ENCODE results near the gene FAH.
"Not testable (repeated sequence)": the region's sequence is repeated elsewhere in the genome, so short reads cannot be mapped to it uniquely, and the experiment has no call there.

The FAH gene

GRCh38 chr15:80118956-80119355 lies 33.8 kb upstream of the FAH start:
- H3K36me3 ChIP-seq (ENCODE audit: control insufficient read depth, insufficient read depth, low read length), result peaks cover 15% of the 10 kb centered on the region
- no peak for DNase-seq
- H3K27me3 ChIP-seq (replicated peaks; ENCODE audit: control insufficient read depth, insufficient read depth, low read length, poor library complexity, severe bottlenecking), result no peaks in the 10 kb centered on the region
- no peak overlapping the region for H3K4me3 ChIP-seq (ENCODE audit: insufficient read depth, low read depth, low read length, poor library complexity, severe bottlenecking)
- no peaks in the 10 kb centered on the region for H3K9me3 ChIP-seq (ENCODE audit: control insufficient read depth, low read length)
- H3K27ac ChIP-seq (ENCODE audit: insufficient read depth, low read length, poor library complexity, severe bottlenecking), result no peak overlapping the region
- H3K4me1 ChIP-seq (ENCODE audit: control insufficient read depth, insufficient read depth, low read length, poor library complexity, severe bottlenecking), result no peaks in the 10 kb centered on the region

- no peak for DNase-seq
- Histone ChIP-seq H3K27me3 (replicated peaks; ENCODE audit: control insufficient read depth, insufficient read depth, low read length, poor library complexity, severe bottlenecking) (no peaks in the 10 kb centered on the region), H3K36me3 (ENCODE audit: control insufficient read depth, insufficient read depth, low read length) (peaks cover 15% of the 10 kb centered on the region), H3K9me3 (ENCODE audit: control insufficient read depth, low read length) (no peaks in the 10 kb centered on the region), H3K4me1 (ENCODE audit: control insufficient read depth, insufficient read depth, low read length, poor library complexity, severe bottlenecking) (no peaks in the 10 kb centered on the region), H3K27ac (ENCODE audit: insufficient read depth, low read length, poor library complexity, severe bottlenecking) (no peak overlapping the region), H3K4me3 (ENCODE audit: insufficient read depth, low read depth, low read length, poor library complexity, severe bottlenecking) (no peak overlapping the region)
Observed at GRCh38 chr15:80120636-80121035, 32.2 kb upstream of the FAH start.

GRCh38 chr15:80121546-80121945 lies 31.3 kb upstream of the FAH start:
- Histone ChIP-seq H3K9me3 (ENCODE audit: control insufficient read depth, low read length) (no peaks in the 10 kb centered on the region), H3K27ac (ENCODE audit: insufficient read depth, low read length, poor library complexity, severe bottlenecking) (no peak overlapping the region), H3K4me3 (ENCODE audit: insufficient read depth, low read depth, low read length, poor library complexity, severe bottlenecking) (no peak overlapping the region), H3K27me3 (replicated peaks; ENCODE audit: control insufficient read depth, insufficient read depth, low read length, poor library complexity, severe bottlenecking) (no peaks in the 10 kb centered on the region), H3K36me3 (ENCODE audit: control insufficient read depth, insufficient read depth, low read length) (peaks cover 15% of the 10 kb centered on the region), H3K4me1 (ENCODE audit: control insufficient read depth, insufficient read depth, low read length, poor library complexity, severe bottlenecking) (no peaks in the 10 kb centered on the region)
- no peak for DNase-seq

GRCh38 chr15:80123034-80123433 lies 29.8 kb upstream of the FAH start:
- peaks cover 15% of the 10 kb centered on the region for H3K36me3 ChIP-seq (ENCODE audit: control insufficient read depth, insufficient read depth, low read length)
- DNase-seq, result no peak
- H3K27ac ChIP-seq (ENCODE audit: insufficient read depth, low read length, poor library complexity, severe bottlenecking), result no peak overlapping the region
- no peak overlapping the region for H3K4me3 ChIP-seq (ENCODE audit: insufficient read depth, low read depth, low read length, poor library complexity, severe bottlenecking)
- no peaks in the 10 kb centered on the region for H3K4me1 ChIP-seq (ENCODE audit: control insufficient read depth, insufficient read depth, low read length, poor library complexity, severe bottlenecking)
- H3K27me3 ChIP-seq (replicated peaks; ENCODE audit: control insufficient read depth, insufficient read depth, low read length, poor library complexity, severe bottlenecking), result no peaks in the 10 kb centered on the region
- H3K9me3 ChIP-seq (ENCODE audit: control insufficient read depth, low read length), result no peaks in the 10 kb centered on the region

GRCh38 chr15:80127253-80127652 lies 25.5 kb upstream of the FAH start:
- H3K27ac ChIP-seq (ENCODE audit: insufficient read depth, low read length, poor library complexity, severe bottlenecking); H3K9me3 ChIP-seq (ENCODE audit: control insufficient read depth, low read length); H3K4me1 ChIP-seq (ENCODE audit: control insufficient read depth, insufficient read depth, low read length, poor library complexity, severe bottlenecking); DNase-seq; H3K4me3 ChIP-seq (ENCODE audit: insufficient read depth, low read depth, low read length, poor library complexity, severe bottlenecking); H3K27me3 ChIP-seq (replicated peaks; ENCODE audit: control insufficient read depth, insufficient read depth, low read length, poor library complexity, severe bottlenecking): not testable (repeated sequence)
- peaks cover 12% of the 10 kb centered on the region for H3K36me3 ChIP-seq (ENCODE audit: control insufficient read depth, insufficient read depth, low read length)

- H3K4me3 ChIP-seq (ENCODE audit: insufficient read depth, low read depth, low read length, poor library complexity, severe bottlenecking), result no peak overlapping the region
- no peak overlapping the region for H3K27ac ChIP-seq (ENCODE audit: insufficient read depth, low read length, poor library complexity, severe bottlenecking)
- DNase-seq, result no peak
- H3K27me3 ChIP-seq (replicated peaks; ENCODE audit: control insufficient read depth, insufficient read depth, low read length, poor library complexity, severe bottlenecking), result no peaks in the 10 kb centered on the region
- H3K4me1 ChIP-seq (ENCODE audit: control insufficient read depth, insufficient read depth, low read length, poor library complexity, severe bottlenecking), result no peaks in the 10 kb centered on the region
- H3K36me3 ChIP-seq (ENCODE audit: control insufficient read depth, insufficient read depth, low read length), result peaks cover 12% of the 10 kb centered on the region
- H3K9me3 ChIP-seq (ENCODE audit: control insufficient read depth, low read length), result no peaks in the 10 kb centered on the region
Observed at GRCh38 chr15:80127911-80128310, 24.9 kb upstream of the FAH start.

- peaks cover 18% of the 10 kb centered on the region for H3K36me3 ChIP-seq (ENCODE audit: control insufficient read depth, insufficient read depth, low read length)
- H3K4me3 ChIP-seq (ENCODE audit: insufficient read depth, low read depth, low read length, poor library complexity, severe bottlenecking), result no peak overlapping the region
- no peak overlapping the region for H3K27ac ChIP-seq (ENCODE audit: insufficient read depth, low read length, poor library complexity, severe bottlenecking)
- DNase-seq, result no peak
- no peaks in the 10 kb centered on the region for H3K4me1 ChIP-seq (ENCODE audit: control insufficient read depth, insufficient read depth, low read length, poor library complexity, severe bottlenecking)
- H3K27me3 ChIP-seq (replicated peaks; ENCODE audit: control insufficient read depth, insufficient read depth, low read length, poor library complexity, severe bottlenecking), result no peaks in the 10 kb centered on the region
- H3K9me3 ChIP-seq (ENCODE audit: control insufficient read depth, low read length), result no peaks in the 10 kb centered on the region
Observed at GRCh38 chr15:80132382-80132781, 20.4 kb upstream of the FAH start.

GRCh38 chr15:80136854-80137253 lies 15.9 kb upstream of the FAH start:
- Histone ChIP-seq H3K36me3 (ENCODE audit: control insufficient read depth, insufficient read depth, low read length) (peaks cover 12% of the 10 kb centered on the region), H3K27me3 (replicated peaks; ENCODE audit: control insufficient read depth, insufficient read depth, low read length, poor library complexity, severe bottlenecking) (no peaks in the 10 kb centered on the region), H3K4me3 (ENCODE audit: insufficient read depth, low read depth, low read length, poor library complexity, severe bottlenecking) (no peak overlapping the region), H3K4me1 (ENCODE audit: control insufficient read depth, insufficient read depth, low read length, poor library complexity, severe bottlenecking) (no peaks in the 10 kb centered on the region), H3K27ac (ENCODE audit: insufficient read depth, low read length, poor library complexity, severe bottlenecking) (no peak overlapping the region), H3K9me3 (ENCODE audit: control insufficient read depth, low read length) (no peaks in the 10 kb centered on the region)
- DNase-seq, result no peak

GRCh38 chr15:80138961-80139360 lies 13.8 kb upstream of the FAH start:
- H3K9me3 ChIP-seq (ENCODE audit: control insufficient read depth, low read length), result no peaks in the 10 kb centered on the region
- H3K27ac ChIP-seq (ENCODE audit: insufficient read depth, low read length, poor library complexity, severe bottlenecking), result no peak overlapping the region
- no peaks in the 10 kb centered on the region for H3K4me1 ChIP-seq (ENCODE audit: control insufficient read depth, insufficient read depth, low read length, poor library complexity, severe bottlenecking)
- peaks cover 12% of the 10 kb centered on the region for H3K36me3 ChIP-seq (ENCODE audit: control insufficient read depth, insufficient read depth, low read length)
- no peak overlapping the region for H3K4me3 ChIP-seq (ENCODE audit: insufficient read depth, low read depth, low read length, poor library complexity, severe bottlenecking)
- no peak for DNase-seq
- H3K27me3 ChIP-seq (replicated peaks; ENCODE audit: control insufficient read depth, insufficient read depth, low read length, poor library complexity, severe bottlenecking), result no peaks in the 10 kb centered on the region

- H3K27ac ChIP-seq (ENCODE audit: insufficient read depth, low read length, poor library complexity, severe bottlenecking), result no peak overlapping the region
- H3K4me3 ChIP-seq (ENCODE audit: insufficient read depth, low read depth, low read length, poor library complexity, severe bottlenecking), result no peak overlapping the region
- H3K36me3 ChIP-seq (ENCODE audit: control insufficient read depth, insufficient read depth, low read length), result no peaks in the 10 kb centered on the region
- DNase-seq, result no peak
- H3K4me1 ChIP-seq (ENCODE audit: control insufficient read depth, insufficient read depth, low read length, poor library complexity, severe bottlenecking), result no peaks in the 10 kb centered on the region
- no peaks in the 10 kb centered on the region for H3K9me3 ChIP-seq (ENCODE audit: control insufficient read depth, low read length)
- H3K27me3 ChIP-seq (replicated peaks; ENCODE audit: control insufficient read depth, insufficient read depth, low read length, poor library complexity, severe bottlenecking), result no peaks in the 10 kb centered on the region
Observed at GRCh38 chr15:80140909-80141308, 11.9 kb upstream of the FAH start.

Measured in effector memory CD4-positive, alpha-beta T cell (primary cell).